GM21529 (cell line): ENCODE results near the gene RNF151.
A peak's percentile ranks its signal among the peaks of the same experiment; 100 is the strongest.
"Not testable (repeated sequence)": the region's sequence is repeated elsewhere in the genome, so short reads cannot be mapped to it uniquely, and the experiment has no call there.

Source experiments
- ATAC-seq: cut with Tn5 transposase; IDR thresholded peaks from one replicate; pipeline ENCODE4 v1.9.1; 2021; ENCODE audit not compliant: unreplicated experiment

Gene RNF151

GRCh38 chr16:1966460-1966859, at the start of gene RNF151:
Gene RNF151 (plus strand): TSS chr16:1966856. CDS start chr16:1966882, 26 bp downstream.
- ATAC-seq, result no peak

- ATAC-seq, result no peak
Measured at GRCh38 chr16:1917056-1917664, 49.5 kb upstream of the RNF151 start.

GRCh38 chr16:1917665-1918350, 48.8 kb upstream of the RNF151 start:
- no peak for ATAC-seq

- ATAC-seq, result no peak
Measured at GRCh38 chr16:1918351-1919326, 48.0 kb upstream of the RNF151 start, which contains the start of gene HS3ST6. Gene HS3ST6 (minus strand): TSS chr16:1918415. CDS start chr16:1918323, 92 bp downstream.

GRCh38 chr16:1919327-1919998, 47.2 kb upstream of the RNF151 start:
- ATAC-seq, result no peak

GRCh38 chr16:1920122-1920521, 46.5 kb upstream of the RNF151 start:
- ATAC-seq, result not testable (repeated sequence)

- ATAC-seq, result no peak
Measured at GRCh38 chr16:1920727-1921171, 45.9 kb upstream of the RNF151 start.

GRCh38 chr16:1922357-1922756, 44.3 kb upstream of the RNF151 start:
- ATAC-seq, result no peak

GRCh38 chr16:1923299-1924034, 43.2 kb upstream of the RNF151 start:
- no peak for ATAC-seq

- ATAC-seq, result no peak
Measured at GRCh38 chr16:1924095-1924494, 42.6 kb upstream of the RNF151 start.

- no peak for ATAC-seq
Measured at GRCh38 chr16:1926271-1926670, 40.4 kb upstream of the RNF151 start.

GRCh38 chr16:1929105-1929504, 37.6 kb upstream of the RNF151 start:
- ATAC-seq, result peak; percentile 15

GRCh38 chr16:1929578-1930337, 36.9 kb upstream of the RNF151 start:
- ATAC-seq, result peak; percentile 77

GRCh38 chr16:1930338-1930720, 36.3 kb upstream of the RNF151 start:
- no peak for ATAC-seq

GRCh38 chr16:1932050-1933028, 34.3 kb upstream of the RNF151 start:
- no peak for ATAC-seq

- ATAC-seq, result no peak
Measured at GRCh38 chr16:1933097-1933661, 33.5 kb upstream of the RNF151 start.

GRCh38 chr16:1936945-1937479, 29.6 kb upstream of the RNF151 start:
- no peak for ATAC-seq

GRCh38 chr16:1938316-1938715, 28.3 kb upstream of the RNF151 start:
- no peak for ATAC-seq
